Suppressor macrophage (primary cell): Measurements from ENCODE around the gene GPRC6A.
A peak's percentile ranks its signal among the peaks of the same experiment; 100 is the strongest.

Source experiments
- DNase-seq, 4 experiments: peaks; one replicate each; pipeline ENCODE4 v3.0.0-alpha.2; 2020 to 2022

Gene GPRC6A

DNA sequence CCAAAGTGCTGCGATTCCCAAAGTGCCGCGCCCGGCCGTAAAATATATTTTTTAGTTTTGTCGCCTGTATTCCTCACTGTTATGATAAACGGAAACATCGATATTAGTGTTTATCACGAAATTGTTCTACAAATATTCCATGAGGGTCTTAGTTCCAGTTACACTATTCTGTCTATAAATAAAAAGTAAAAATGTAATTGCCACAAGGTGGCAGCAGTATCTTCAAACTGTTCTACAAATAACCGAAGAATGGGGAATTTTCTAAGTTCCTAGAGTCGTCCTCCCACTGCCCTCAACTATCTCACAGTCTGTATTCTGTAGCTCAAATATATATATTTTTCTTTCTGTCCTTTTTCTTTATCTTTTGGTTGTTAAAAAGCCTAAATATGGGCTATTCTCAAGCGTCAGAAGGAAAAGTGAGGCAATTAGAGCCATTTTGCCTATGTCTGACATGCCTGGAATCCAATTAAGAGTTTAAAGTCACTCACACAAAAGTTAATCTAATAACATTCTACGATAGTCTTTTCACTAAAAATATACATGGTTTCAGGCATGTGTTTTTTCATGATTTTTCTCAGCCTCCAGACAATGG, 49.2 kb downstream of the GPRC6A start:
- DNase-seq = peak; percentile 7 to 63 (median 43)

DNA sequence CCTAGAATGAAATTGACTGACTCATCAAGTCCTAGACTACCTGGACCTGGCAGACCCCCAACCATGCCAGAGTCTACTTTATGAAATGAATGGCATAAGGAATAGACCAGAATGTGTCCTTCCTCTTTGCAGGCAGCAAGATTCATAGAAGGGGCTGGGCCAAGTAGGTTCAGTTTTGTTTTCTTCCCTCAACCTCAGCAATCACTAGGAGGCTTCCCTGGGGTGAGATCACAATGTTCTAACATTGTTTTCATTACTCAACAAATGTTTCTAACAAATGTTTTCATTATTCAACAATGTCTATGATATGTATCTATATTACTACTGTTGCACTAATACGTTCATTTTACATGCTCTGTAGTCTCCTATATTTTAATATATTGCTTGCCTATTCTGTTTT, 55.0 kb downstream of the GPRC6A start:
- no peak for DNase-seq

DNA sequence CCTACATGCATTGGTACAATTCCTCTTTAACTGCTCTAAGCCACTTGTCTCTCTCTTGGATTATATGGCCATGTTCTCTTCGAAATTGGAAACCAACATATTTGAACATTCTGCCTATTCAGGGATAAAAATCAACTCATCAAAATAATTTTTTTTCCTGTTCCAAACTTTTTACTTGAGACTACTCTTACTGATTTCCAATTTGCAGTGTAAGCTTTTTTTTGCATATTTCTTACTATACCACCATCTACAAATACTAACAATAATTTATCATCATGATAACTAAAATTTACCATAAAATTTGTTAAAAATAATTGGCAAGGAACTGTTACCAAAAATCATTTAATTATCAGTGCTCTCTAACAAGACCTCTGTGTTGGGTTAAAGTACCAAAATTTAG, 56.4 kb downstream of the GPRC6A start:
- no peak for DNase-seq

DNA sequence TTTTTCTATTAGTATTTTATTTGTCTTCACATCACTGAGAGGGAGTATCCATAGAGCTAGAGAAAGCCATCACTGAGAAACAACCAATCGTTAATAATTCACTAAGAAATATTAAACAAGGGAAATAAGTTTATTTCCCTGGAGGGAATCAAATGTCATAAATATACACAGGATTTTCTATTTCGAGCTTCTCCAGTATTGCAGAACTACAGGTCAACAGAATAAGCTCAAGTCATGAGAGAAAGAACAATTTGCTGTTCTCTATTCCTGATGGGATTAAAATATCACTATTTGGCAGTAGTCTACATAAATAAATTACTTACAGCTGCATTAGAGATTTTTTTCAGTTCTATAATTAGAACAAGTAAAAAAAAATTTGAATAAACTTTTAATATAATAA, 61.2 kb downstream of the GPRC6A start:
- DNase-seq = no peak

DNA sequence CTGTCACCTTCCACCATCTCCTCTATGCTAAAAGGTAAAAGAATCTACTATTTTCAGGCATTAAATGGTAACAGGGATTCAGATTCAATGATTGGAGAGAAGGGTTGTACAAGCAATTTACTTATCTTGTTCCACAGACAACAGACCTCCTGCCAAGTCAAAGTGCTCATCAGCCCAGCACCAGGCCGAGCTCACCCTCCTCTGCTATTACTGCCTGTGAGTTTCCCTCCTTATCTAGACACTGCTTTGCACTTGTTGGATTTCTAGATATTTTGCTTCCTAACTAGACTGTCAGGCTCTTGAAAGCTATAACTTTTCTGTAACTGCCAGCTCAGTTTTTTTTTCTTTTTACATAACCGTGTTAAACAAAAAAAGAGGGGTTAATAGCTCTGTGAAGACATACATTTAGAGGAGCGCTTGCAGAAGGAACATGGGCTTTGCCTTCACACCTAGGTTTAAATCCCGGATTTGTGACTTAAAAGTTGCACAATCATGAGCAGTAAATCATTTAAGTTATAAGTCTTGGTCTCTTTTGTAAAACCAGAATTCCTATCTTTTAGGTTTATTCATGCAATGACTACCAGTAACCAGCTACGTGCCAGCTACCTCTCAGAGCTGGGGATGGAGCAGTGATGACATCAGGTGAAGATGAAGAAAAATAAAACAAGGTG, 62.2 kb downstream of the GPRC6A start:
- no peak for DNase-seq

DNA sequence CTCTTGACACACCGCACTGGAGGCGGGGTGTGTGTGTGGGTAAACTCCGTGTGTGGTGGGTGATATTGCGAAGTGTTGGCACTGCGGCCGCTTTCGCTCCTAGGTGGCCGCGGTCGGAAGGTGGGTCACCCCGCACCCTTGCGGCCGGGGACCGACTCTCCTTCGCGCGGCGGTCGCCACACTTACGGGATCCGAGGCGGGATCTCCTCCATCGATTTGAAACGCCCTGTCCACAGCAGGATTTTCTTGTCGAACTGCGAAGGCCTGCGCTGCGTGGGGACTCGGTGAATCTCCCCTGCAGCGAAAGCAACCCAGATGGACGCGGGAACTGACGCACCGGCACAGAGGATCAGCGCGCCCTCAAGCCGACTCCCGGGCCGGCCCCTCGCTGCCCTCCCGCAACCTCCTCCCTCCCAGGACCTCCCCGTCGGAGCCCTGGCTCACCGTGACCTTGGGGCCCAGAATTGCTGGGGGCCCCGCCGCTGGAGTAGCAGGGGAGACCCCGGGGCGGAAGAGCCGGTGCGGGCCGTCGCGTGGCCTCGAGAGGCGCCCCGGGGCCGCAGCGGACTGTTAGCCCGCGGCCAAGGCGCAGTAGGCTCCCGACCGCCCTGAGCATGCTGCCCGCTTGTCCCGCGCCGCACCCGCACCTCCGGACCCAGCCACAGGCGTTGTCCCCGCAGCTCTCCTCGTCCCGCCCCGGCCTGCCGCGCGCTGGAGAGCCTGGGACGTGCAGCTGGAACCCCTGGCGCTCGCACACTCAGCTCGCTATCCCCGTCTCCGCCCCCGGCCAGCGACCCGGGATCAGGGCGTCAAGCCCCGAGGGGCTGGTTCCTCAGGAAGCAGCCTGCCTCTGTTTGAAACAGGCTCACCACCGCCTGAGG, 63.7 kb downstream of the GPRC6A start, which contains the start of gene FAM162B:
Gene FAM162B, minus strand, starts transcription at position 759 of the 881 bp plus-strand sequence. Its CDS starts 143 bp downstream, at position 616.
- DNase-seq = peak in 3 of 4 experiments; percentile 1 to 20 (median 1)

DNA sequence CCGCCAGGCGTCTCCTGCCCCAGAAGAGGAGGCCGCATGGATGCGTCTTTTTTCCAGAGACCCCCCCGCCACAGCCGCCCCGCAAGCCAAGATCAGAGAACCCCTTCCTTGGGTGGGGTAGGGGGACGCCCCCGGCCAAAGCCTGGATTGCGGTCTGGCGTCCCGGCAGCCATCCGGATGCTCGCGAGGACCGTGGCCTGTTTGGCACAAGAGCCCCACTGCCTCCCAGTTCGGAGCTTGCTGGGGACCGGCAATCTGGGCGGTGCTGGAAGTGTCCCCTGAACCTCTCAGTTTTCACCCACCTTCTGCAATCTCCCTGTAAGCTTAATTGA, 64.3 kb downstream of the GPRC6A start:
- DNase-seq = no peak

DNA sequence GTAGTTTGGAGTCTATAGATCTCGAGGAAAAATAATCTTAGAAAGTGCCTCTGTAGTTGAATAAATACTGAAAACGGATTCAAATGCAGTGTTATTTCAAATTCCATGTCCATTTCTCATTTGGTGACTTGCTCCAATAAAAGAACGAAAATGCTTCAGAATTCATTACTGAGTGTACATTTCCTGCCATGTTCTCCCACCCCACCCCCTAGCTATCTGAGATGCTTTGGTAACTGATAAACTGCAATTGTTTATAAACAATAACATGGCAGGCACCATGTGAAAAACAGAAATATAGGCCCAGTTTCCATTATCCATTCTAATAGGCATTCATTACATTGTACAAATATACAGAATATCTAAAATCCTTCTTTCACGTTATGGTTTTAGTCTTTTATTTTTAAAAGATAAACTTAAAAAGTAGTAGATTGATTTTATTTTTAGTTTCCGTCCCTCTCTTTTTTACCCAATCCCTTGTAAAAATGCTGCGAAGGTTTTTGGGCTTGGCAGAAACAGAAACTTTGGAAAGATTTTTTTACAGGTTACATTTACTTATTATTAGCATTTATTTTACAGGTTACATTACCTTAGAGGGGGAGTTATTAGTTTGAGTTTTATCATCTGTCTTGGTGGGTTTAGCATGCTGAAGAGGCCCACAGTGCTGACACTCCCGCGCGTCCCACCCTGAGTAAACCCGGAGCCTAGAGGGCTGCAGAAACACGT, 64.8 kb downstream of the GPRC6A start:
- no peak for DNase-seq

DNA sequence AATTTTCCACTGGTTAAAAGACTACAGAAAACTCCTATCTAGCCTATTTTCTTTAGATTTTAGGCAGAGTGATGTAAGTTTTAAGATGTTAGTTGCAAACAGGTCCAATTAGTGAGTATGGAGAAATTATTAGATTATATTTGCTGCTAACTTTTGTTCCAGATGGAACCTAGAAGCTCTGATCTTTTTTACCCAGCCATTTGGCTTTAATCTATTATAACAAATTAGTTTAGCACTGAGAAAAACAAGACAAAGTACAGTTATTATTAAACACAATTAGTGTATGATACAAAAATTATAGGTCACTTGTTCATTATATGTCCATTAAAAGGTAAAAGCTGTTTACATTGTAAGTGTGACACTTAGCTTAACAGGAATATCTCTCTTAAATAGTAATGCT, 65.8 kb downstream of the GPRC6A start:
- no peak for DNase-seq

DNA sequence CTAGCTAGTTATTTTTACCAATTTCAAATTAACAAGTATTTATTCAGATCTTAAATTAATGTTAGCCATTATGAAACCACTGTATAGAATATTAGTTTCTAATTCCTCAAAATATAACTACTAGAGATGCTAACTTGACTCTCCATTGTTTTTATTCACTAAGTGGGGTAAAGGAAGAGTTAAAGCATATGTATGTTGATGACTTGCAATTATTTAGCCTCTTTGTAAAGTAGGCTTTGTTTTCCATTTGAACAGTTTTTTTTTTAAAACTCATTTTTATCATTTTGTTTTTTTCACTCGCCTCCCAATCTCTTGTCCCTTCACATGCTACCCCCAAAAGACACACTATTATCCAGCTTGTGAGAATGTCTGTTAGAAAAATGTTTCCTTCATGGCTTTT, 66.6 kb downstream of the GPRC6A start:
- DNase-seq = no peak

DNA sequence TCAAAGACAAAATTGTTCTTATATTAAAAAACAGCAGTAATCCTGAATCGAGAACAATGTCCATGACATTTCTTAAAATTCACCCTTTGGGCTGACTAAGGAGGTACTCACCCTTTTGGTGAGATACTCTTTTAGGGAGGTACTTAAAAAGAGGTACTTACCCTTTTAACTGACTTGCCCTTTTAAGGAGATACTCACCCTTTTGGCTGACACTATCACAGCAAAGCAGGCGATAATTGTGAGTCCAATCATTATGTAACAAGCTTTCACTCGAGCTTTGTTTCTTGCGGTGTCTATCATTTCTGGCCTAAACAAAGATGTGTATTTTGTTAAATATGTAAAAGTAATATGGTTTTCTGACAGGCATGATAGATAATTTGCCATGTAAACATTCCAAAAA, 67.1 kb downstream of the GPRC6A start:
- peak in 1 of 4 experiments; percentile 1 for DNase-seq

DNA sequence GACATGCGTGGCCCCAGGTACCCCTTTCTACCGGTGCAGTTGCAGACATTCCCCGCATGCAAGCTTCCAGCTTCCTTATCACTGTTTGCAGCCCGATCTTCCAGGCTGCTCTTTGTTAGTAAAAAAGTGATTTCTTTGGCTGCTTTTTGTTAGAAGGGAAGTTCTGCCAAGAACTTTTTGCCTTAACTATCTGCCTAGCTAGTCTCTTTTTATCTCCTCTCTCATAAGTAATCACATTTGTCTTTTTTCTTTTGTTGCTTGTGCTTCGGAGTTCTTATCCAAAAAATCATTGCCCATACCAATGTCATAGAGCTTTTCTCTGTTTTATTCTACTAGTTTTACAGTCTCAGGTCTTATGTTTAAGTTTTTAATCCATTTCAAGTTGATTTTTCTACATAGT, 83.7 kb downstream of the GPRC6A start:
- DNase-seq = no peak
